GM21447 (cell line): ENCODE results near the gene RAE1.

Experiments used
- ATAC-seq: cut with Tn5 transposase; IDR thresholded peaks from one replicate; pipeline ENCODE4 v1.9.1; 2021; ENCODE audit not compliant: unreplicated experiment

RAE1 gene

GRCh38 chr20:57385940-57386339 is 34.9 kb downstream of the RAE1 start:
- ATAC-seq: no peak

GRCh38 chr20:57386762-57387161 is 35.7 kb downstream of the RAE1 start:
- ATAC-seq: no peak

- no peak for ATAC-seq
These were observed 36.4 kb downstream of the RAE1 start for GRCh38 chr20:57387463-57387862.

- ATAC-seq: no peak
These were observed 36.9 kb downstream of the RAE1 start for GRCh38 chr20:57387945-57388371.

- ATAC-seq: peak; percentile 25
These were observed 38.1 kb downstream of the RAE1 start for GRCh38 chr20:57388953-57389694.

- ATAC-seq: no peak
These were observed 38.9 kb downstream of the RAE1 start for GRCh38 chr20:57389695-57390603.

GRCh38 chr20:57390604-57391438 is 39.8 kb downstream of the RAE1 start, which contains the start of gene RBM38:
TSS of gene RBM38 (plus strand) at chr20:57391396. CDS start at chr20:57391582, 186 bp downstream.
- peak; percentile 37 for ATAC-seq

- no peak for ATAC-seq
These were observed 40.6 kb downstream of the RAE1 start for GRCh38 chr20:57391439-57392301.

GRCh38 chr20:57392512-57393271 is 41.6 kb downstream of the RAE1 start:
- ATAC-seq: peak; percentile 24

- no peak for ATAC-seq
These were observed 42.5 kb downstream of the RAE1 start for GRCh38 chr20:57393321-57394120.

- ATAC-seq: no peak
These were observed 43.3 kb downstream of the RAE1 start for GRCh38 chr20:57394121-57395082.

- ATAC-seq: no peak
These were observed 44.3 kb downstream of the RAE1 start for GRCh38 chr20:57395111-57395966.

- no peak for ATAC-seq
These were observed 45.3 kb downstream of the RAE1 start for GRCh38 chr20:57396212-57396983.

GRCh38 chr20:57396984-57397692 is 46.1 kb downstream of the RAE1 start:
- ATAC-seq: no peak

- ATAC-seq: peak; percentile 0
These were observed 46.6 kb downstream of the RAE1 start for GRCh38 chr20:57397693-57398108.
